Left forelimb (tissue), 1 donor: ENCODE measurements around the gene MYO5B.
"Not testable (repeated sequence)": the region's sequence is repeated elsewhere in the genome, so short reads cannot be mapped to it uniquely, and the experiment has no call there.

Source experiments
- DNase-seq: peaks from one replicate; pipeline ENCODE4 v3.0.0-alpha.2; 2018; ENCODE audit warnings: low spot score

MYO5B gene

DNA sequence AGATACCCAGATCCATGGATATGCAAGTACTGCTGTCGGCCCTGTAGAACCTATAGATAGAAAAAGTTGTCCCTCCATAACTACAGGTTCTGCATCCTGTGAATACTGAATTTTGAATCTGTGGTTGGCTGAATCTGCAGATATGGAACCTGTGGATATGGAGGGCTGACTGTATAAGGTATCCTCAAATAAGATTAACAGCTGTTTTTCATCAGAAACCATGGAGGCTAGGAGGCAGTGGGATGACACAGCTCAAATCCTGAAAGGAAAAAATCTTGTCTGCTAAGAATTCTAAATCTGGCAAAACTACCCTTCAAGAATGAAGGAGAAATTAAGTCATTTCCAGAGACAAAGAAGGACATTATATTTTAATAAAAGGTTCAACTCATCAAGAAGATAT, 367.0 kb downstream of the MYO5B start:
- no peak for DNase-seq

DNA sequence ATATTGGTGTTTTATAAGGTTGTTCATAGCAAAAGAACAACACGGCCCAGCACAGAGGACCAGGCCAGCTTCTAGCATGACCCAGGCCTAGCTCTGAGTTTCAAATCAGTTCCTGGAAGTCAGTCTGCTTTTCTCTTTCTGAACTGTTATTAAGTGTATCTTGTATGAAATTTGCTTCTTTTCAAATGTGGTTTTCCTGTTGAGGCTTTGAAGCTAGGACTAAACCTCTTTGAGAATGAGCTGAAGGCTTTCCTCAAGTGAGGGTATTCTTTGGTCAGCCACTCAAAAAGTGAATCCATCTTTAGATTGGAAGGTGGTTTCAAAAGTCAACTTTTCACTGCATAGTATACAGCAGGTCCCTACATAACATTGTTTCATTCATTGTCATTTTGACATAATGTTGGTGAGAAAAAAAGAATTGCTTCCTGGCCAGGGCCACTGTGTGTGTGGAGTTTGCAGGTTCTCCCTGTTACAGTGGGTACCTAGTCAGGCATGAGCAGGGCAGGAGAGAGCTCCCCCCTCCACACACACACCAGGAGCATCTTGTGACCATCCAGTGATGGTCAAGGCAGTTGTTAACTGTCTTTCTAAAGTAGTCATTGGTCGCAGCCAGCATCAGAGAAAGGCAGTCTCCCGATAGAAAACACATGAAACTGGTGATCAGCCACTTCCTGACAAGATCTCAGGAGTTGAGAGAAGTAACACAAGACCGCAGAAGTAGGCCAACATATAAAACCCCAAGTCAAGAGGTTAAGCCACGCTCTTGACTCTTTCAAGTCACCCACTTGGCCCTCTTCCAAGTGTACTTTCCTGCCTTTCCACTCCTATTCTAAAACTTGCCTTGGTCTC, 374.9 kb downstream of the MYO5B start:
- no peak for DNase-seq

DNA sequence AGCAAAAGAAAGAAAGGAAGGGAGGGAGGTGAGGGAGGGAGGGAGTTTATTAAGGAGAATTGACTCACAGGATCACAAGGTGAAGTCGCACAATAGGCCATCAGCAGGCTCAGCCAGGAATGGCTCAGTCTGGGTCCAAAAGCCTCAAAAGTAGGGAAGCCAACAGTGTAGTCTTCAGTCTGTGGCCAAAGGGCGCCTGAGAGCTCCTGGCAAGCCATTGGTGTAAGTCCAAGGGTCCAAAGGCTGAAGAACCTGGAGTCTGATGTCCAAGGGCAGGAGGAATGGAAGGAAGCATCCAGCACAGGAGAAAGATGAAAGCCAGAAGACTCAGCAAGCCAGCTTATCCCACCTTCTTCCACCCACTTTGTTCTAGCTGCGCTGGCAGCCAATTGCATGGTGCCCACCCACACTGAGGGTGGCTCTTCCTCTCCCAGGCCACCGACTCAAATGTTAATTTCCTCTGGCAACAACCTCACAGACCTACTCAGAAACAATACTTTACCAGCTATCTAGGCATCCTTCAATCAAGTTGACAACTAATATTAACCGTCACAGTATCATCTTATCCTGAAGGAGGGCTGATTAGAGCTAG, 375.8 kb downstream of the MYO5B start:
- DNase-seq: no peak

- DNase-seq: no peak
Observed at GRCh38 chr18:49817947-49818346, 377.0 kb downstream of the MYO5B start.

GRCh38 chr18:49815927-49816326, 379.0 kb downstream of the MYO5B start:
- DNase-seq: no peak

DNA sequence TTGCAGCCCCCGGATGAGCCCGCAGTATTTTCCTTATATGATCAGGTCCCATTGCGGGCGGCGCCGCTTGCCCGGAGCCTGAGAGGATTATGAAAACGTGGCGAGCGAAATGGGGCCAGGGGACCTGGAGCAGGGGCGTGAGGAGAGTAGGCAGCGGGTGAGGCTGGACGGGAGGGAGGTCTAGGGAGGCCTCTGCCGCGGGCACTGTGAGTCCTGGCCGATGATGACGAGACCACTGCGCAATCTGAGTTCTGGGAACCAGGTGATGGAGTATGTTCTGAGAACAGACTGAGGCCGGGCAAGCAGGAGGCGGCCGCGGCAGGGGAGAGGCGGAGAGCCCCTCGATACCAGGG, 380.8 kb downstream of the MYO5B start:
- no peak for DNase-seq

DNA sequence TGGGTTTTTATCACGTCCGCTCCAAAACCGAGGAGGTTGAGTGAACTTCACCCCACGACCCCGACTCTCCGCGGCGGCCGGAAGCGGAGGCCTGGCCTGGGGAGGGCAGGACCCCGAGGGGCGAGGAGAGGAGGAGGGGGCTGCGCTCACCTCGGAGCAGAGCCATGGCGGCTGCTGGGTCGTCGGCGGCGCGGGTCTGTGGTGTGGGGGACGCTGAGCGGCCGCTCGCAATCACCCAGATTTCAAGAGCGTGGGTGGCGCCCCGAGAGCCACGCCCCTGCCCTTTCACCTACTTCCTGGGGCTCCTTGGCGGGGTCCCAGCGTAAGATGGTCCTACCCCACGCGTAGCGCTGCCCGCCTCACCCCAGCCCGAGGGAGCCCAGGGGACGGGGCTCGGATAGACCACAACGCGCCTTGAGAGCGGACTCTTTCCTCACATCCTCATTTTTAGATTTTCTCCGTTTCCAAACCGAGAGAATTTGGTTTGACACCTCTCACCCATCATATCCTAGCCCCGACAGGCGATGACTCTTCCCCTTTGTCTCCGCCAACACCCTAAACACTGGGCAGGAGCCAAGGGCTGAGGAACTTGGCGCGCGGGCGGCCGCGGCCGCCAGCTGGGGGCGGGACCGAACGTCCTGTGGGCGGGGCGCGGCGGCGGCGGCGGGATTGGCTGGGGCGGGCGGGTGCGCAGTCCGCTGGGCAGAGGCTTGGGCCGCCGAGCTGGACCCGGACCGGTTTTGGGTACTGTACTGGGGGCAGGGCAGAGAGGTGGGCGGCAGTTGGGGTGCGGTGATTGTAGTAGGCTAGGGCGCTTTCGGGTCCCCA, 381.4 kb downstream of the MYO5B start, which contains the start of gene ACAA2:
ACAA2 (minus strand) TSS at position 215 of the 828 bp plus-strand sequence; CDS start at position 166, 49 bp downstream.
- DNase-seq: peak; percentile 94

- DNase-seq: peak; percentile 72
Observed at GRCh38 chr18:49813069-49813318, 382.0 kb downstream of the MYO5B start.

DNA sequence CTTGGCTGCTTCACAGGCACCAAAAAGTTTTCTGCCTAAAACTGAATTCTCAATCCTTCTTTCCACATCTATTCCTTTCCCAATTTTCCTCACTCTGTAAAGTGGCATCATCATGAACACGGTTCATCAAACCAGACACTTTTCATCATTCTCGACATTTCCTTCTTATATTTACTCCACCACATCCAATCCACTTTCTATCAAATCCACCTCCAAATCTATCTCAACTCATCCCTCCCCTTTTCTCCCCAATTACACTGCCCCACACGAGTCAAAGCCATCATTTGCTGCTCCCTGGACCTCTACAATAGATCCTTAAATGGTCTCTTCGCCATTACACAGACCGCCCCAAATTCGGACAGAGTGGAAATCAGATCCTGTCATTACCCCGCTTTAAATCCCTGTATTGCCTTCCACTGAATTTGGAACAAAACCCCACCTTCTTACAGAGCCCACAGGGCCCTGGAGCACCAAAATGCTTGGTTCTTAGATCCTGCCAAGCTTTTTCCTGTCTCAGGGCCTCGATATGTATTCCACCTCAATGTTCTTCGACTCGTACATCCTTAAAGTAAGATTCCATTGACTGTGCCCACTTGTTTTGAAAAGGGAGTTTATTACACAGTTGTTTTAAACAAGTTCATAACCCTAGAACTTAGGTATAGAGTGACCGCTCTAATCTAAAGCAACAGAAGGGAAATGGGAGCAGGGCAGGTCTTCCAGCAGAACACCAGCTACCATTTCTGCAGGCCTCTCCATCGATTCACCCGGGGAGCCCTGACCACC, 382.5 kb downstream of the MYO5B start:
- no peak for DNase-seq

GRCh38 chr18:49811151-49811938, 383.6 kb downstream of the MYO5B start:
- no peak for DNase-seq

GRCh38 chr18:49808553-49809191, 386.3 kb downstream of the MYO5B start:
- DNase-seq: not testable (repeated sequence)

DNA sequence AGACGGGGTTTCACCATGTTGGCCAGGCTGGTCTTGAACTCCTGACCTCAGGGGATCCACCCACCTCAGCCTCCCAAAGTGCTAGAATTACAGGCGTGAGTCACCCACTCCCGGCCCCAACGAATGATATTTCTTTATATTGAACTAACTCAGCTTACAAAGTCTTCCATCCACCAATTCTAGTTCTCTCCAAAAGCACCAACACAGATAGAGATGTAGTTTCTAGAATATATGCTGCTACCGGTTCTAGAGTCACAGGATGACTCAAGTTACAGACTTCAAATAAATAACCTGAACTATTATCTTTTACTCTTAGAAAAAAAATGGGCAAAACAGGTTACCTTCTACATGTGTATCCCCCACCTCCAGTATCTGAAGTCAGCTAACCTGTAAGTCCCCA, 390.9 kb downstream of the MYO5B start:
- no peak for DNase-seq

DNA sequence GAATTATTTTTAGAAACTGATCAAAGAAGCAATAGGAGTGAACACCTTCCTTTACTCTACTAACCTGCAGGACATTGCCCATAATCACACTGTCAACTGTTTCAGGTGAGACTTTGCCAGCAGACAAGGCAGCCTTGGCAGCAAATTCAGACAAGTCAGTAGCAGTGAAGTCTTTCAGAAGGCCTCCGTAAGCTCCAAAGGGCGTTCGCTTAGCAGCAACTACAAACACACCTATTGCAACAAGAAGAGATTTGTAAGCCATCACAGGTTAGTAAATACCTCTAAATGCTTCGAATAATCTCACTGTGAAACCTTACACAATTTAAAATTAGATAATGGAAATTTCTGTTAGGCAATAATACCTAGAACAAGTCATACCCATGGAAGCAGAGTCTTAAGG, 392.3 kb downstream of the MYO5B start:
- no peak for DNase-seq

- not testable (repeated sequence) for DNase-seq
Observed at GRCh38 chr18:49800491-49800890, 394.5 kb downstream of the MYO5B start.

GRCh38 chr18:49799806-49800205, 395.1 kb downstream of the MYO5B start:
- not testable (repeated sequence) for DNase-seq

DNA sequence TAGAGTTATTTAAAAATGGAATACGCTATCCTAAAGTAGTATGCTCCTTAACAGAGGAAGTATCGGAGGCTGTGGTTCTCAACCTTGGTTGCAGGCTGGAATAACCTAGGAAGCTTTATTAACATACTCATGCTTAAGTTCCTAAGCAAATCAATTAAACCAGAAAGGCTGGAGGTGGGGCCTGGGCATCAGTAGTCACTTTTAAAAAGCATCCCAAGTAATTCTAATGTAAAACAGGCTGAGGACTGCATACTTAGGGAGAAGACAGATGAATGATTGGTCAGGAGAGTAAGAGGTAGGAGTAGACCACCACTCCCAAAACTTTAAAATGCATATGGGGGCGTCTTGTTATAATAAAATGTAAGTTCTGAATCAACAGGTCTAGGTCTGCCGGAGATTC, 396.9 kb downstream of the MYO5B start:
- DNase-seq: no peak

DNA sequence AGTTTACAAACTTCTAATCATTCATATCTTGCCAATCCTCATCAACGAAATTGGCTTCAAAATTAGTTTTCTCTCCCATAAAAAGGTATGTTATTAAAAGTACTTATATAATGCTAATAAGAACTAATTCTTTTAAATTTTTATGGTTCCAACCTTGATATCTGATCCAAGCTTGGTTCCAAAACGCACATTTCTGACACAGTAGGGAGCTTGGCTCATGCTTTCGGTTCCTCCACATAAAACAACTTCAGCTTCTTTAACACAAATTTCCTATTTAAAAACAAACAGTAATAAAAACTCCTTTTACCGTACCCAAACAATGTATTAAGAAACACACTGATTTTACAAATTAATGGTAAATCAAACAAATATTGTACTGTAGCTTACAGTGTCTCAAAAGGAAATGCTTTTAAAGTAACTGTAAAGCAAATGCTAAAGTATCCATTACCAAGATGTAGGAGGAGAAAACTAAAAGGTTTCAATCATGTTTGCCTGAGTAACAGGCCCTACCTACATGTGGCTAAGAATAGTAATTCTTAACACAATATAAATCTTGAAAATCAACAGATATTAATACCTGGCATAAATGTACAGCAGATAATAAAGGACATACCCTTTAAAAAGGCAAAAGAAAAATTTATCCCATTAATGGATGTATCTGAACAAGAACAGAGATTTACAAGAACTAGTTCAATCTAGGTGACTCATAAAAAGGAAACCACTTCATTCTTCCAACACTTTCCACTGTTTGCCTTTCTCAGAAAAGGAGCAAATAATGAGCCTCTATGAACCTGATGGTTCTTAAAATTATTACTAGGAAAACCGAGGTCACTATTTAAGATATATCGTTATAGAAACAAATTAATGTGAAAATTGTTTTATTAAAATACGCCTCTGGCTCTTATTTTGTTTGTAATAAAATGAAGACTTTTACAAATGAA, 399.1 kb downstream of the MYO5B start:
- no peak for DNase-seq

- no peak for DNase-seq
Observed at GRCh38 chr18:49794743-49795142, 400.2 kb downstream of the MYO5B start.

DNA sequence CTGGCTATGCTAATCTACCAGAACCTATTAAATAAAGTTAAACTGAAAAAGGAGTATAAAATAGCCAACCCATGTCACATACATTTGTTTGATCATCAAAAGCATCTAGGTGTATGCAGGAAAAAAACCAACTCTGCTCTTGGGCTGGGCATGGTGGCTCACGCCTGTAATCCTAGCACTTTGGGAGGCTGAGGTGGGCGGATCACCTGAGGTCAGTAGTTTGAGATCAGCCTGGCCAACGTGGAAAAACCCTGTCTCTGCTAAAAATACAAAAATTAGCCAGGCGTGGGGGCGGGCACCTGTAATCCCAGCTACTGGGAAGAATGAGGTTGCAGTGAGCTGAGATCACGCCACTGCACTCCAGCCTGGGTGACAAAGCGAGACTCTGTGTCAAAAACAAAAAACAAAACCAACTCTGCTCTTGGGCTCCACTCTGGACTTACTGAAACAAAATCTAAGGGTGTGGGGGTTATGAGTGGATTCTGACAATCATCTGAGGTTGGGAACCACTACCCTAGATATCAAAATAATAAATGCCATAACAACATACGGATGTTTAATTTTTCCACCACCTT, 405.3 kb downstream of the MYO5B start:
- DNase-seq: not testable (repeated sequence)
